Astrocyte (in vitro differentiated cells and primary cell): ENCODE data around the gene FZD7.

ENCODE experiments used
- EZH2 ChIP-seq: IDR thresholded peaks from 2 replicates; pipeline ENCODE4 v1.6.1; 2012; ENCODE audit warnings: mild to moderate bottlenecking, low read length, inconsistent platforms; ENCODE audit not compliant: insufficient read depth
- TF ChIP-seq, protein P1 (sequence below): IDR thresholded peaks from 2 replicates; pipeline ENCODE4 v1.5.1; 2011; ENCODE audit warnings: low read depth, mild to moderate bottlenecking, inconsistent platforms, low read length, moderate library complexity; ENCODE audit not compliant: insufficient read depth

GRCh38 chr2:202069170-202070067 lies 35.8 kb downstream of the FZD7 start:
- TF ChIP-seq, protein P1, sequence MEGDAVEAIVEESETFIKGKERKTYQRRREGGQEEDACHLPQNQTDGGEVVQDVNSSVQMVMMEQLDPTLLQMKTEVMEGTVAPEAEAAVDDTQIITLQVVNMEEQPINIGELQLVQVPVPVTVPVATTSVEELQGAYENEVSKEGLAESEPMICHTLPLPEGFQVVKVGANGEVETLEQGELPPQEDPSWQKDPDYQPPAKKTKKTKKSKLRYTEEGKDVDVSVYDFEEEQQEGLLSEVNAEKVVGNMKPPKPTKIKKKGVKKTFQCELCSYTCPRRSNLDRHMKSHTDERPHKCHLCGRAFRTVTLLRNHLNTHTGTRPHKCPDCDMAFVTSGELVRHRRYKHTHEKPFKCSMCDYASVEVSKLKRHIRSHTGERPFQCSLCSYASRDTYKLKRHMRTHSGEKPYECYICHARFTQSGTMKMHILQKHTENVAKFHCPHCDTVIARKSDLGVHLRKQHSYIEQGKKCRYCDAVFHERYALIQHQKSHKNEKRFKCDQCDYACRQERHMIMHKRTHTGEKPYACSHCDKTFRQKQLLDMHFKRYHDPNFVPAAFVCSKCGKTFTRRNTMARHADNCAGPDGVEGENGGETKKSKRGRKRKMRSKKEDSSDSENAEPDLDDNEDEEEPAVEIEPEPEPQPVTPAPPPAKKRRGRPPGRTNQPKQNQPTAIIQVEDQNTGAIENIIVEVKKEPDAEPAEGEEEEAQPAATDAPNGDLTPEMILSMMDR = no peak
- TF ChIP-seq EZH2 = no peak
